Ishikawa (cell line): Measurements from ENCODE around the gene ITPR2.

Source experiments
- EP300 ChIP-seq: IDR thresholded peaks from 2 replicates; pipeline ENCODE4 v1.6.1; 2012; ENCODE audit warnings: borderline replicate concordance
- RAD21 ChIP-seq: IDR thresholded peaks from 2 replicates; pipeline ENCODE4 v1.6.1; 2012; ENCODE audit warnings: low read depth
- TAF1 ChIP-seq: IDR thresholded peaks from 2 replicates; pipeline ENCODE4 v1.6.1; 2012; ENCODE audit warnings: low read depth, mild to moderate bottlenecking

DNA sequence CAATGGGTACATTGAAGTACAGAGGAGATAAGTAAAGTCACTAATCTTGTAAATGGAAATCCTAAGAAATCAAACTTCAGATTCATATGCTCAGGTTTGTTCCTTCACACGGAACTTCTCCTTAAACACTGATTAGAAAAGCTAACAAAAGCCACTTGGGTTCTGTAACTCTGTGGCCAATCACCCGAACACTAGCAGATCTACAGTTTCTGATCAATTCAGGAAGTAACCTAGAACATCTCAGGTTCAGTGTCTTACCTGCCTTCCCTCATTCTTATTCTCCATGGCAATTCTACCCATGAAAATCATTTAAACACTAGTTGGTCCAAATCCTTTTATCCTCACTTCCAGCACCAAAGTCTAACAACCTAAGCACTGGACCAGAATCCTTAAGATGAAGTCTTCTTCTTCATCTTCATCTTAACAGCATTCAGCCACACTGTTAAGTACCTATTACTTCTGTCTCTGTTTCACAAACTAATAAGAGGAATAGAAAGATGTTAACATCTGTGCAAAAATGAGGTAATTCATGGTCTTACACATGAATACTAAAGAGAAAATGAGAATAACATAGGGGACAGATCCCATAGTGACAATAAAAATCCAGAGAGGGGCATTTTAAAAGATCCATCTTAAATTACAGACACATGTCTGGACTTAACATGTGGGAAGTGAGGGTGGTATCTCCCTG lies 453.1 kb downstream of the ITPR2 start:
- TF ChIP-seq RAD21 (no peak), TAF1 (no peak), EP300 (no peak)
